SK-N-SH (cell line): ENCODE results near the gene KIAA0319L. TPM values are rescaled to one million over a fixed set of nuclear protein-coding genes. Genes with fewer than 3 reads are reported as not detected.

Experiments used
- CTCF ChIA-PET: fragments of 300-600, 350-600 bp; formaldehyde crosslinking; extraction: SDS; loops from one replicate; lab custom pipeline; 2021; lab: Yijun Ruan, JAX
- POLR2A ChIA-PET: fragments of 350-600 bp; sonication (Branson Sonifier 250); formaldehyde crosslinking; extraction: SDS; loops from one replicate; lab custom pipeline; 2020; ENCODE audit warnings: antibody characterized with exemption, inconsistent platforms; lab: Yijun Ruan, JAX
- DNase-seq: peaks from one replicate; pipeline ENCODE4 v3.0.0; 2012
- H2AFZ ChIP-seq: fragments of 200-600 bp; sonication (generic); 2 replicates; pipeline ENCODE4 v1.8.1; 2016; ENCODE audit warnings: antibody characterized with exemption, mild to moderate bottlenecking, low read depth
- H3F3A ChIP-seq: fragments of 200-600 bp; sonication (generic); replicated peaks from 2 replicates; pipeline ENCODE3; 2016; ENCODE audit warnings: antibody characterized with exemption, mild to moderate bottlenecking; ENCODE audit not compliant: insufficient read depth
- H3K27ac ChIP-seq, 2 experiments: fragments of 200-500 bp in 1 of 2; fragments of 200-600 bp in 1 of 2; sonication (Bioruptor generic) in 1 of 2; sonication (generic), shearing (Covaris generic) in 1 of 2; 2 replicates each; pipeline versions ENCODE4 v1.5.1 to v1.6.1; 2014 to 2016; ENCODE audit warnings: low read depth in 2 of 2, inconsistent platforms in 1 of 2, low read length in 1 of 2, mild to moderate bottlenecking in 1 of 2, mixed read lengths in 1 of 2
- H3K27me3 ChIP-seq: fragments of 200-600 bp; sonication (generic), shearing (Covaris generic); 2 replicates; pipeline ENCODE4 v1.6.1; 2016; ENCODE audit warnings: mixed run types; ENCODE audit not compliant: insufficient read depth
- H3K36me3 ChIP-seq, 2 experiments: fragments of 200-500 bp in 1 of 2; fragments of 200-600 bp in 1 of 2; sonication (Bioruptor generic) in 1 of 2; sonication (generic) in 1 of 2; replicated peaks in 1 of 2; 2 replicates each; pipeline versions ENCODE3 to v1.5.1; 2014 to 2016; ENCODE audit warnings: low read length in 1 of 2, mild to moderate bottlenecking in 1 of 2; ENCODE audit not compliant: insufficient read depth in 2 of 2, control insufficient read depth in 1 of 2
- H3K4me1 ChIP-seq, 2 experiments: fragments of 200-500 bp in 1 of 2; fragments of 200-600 bp in 1 of 2; sonication (Bioruptor generic) in 1 of 2; sonication (generic), shearing (Covaris generic) in 1 of 2; 2 replicates each; pipeline versions ENCODE4 v1.5.1 to v1.6.1; 2014 to 2016; ENCODE audit warnings: low read depth in 1 of 2, low read length in 1 of 2, mixed run types in 1 of 2; ENCODE audit not compliant: insufficient read depth in 2 of 2, control insufficient read depth in 1 of 2
- H3K4me2 ChIP-seq: fragments of 200-600 bp; sonication (generic), shearing (Covaris generic); 2 replicates; pipeline ENCODE4 v1.6.1; 2017; ENCODE audit warnings: mixed run types
- H3K4me3 ChIP-seq, 2 experiments: fragments of 200-500 bp in 1 of 2; fragments of 200-600 bp in 1 of 2; sonication (Bioruptor generic) in 1 of 2; sonication (generic), shearing (Covaris generic) in 1 of 2; 2 replicates each; pipeline versions ENCODE4 v1.5.1 to v1.8.1; 2014 to 2016; ENCODE audit warnings: low read depth in 2 of 2, inconsistent platforms in 1 of 2, low read length in 1 of 2, mild to moderate bottlenecking in 1 of 2, mixed read lengths in 1 of 2, moderate library complexity in 1 of 2
- H3K79me2 ChIP-seq: fragments of 200-600 bp; sonication (generic); 2 replicates; pipeline ENCODE4 v1.8.1; 2017; ENCODE audit warnings: mild to moderate bottlenecking; ENCODE audit not compliant: insufficient read depth
- H3K9ac ChIP-seq: fragments of 200-600 bp; sonication (generic); 2 replicates; pipeline ENCODE4 v1.6.1; 2017; ENCODE audit warnings: mixed run types
- H3K9me2 ChIP-seq: fragments of 200-600 bp; sonication (generic); 2 replicates; pipeline ENCODE4 v1.6.1; 2017; ENCODE audit warnings: mixed run types
- H3K9me3 ChIP-seq: fragments of 200-600 bp; sonication (generic); 2 replicates; pipeline ENCODE4 v1.6.1; 2017; ENCODE audit warnings: mixed run types, mild to moderate bottlenecking, moderate library complexity
- H4K20me1 ChIP-seq: fragments of 200-600 bp; sonication (generic); 2 replicates; pipeline ENCODE4 v1.6.1; 2017; ENCODE audit warnings: mild to moderate bottlenecking, mixed run types; ENCODE audit not compliant: insufficient read depth
- CHD2 ChIP-seq: fragments of 150-350 bp; IDR thresholded peaks from 2 replicates; pipeline ENCODE4 v1.6.1; 2018; ENCODE audit warnings: low read length; ENCODE audit not compliant: partially characterized antibody
- ELF1 ChIP-seq: IDR thresholded peaks from 2 replicates; pipeline ENCODE4 v1.4.0; 2012
- EP300 ChIP-seq, 2 experiments: IDR thresholded peaks; 2 replicates each; pipeline versions ENCODE4 v1.4.0 to v1.6.1; 2012; ENCODE audit warnings: borderline replicate concordance in 1 of 2, low read depth in 1 of 2, low read length in 1 of 2
- FOXJ3 ChIP-seq: sonication (generic); formaldehyde crosslinking; IDR thresholded peaks from 2 replicates; pipeline ENCODE4 v1.5.1; 2020; ENCODE audit warnings: mild to moderate bottlenecking, missing genetic modification reagents
- GABPA ChIP-seq: IDR thresholded peaks from 2 replicates; pipeline ENCODE4 v1.4.0; 2012; ENCODE audit warnings: low read depth, mild to moderate bottlenecking
- JUND ChIP-seq: IDR thresholded peaks from 2 replicates; pipeline ENCODE4 v1.4.0; 2012
- MEF2A ChIP-seq: IDR thresholded peaks from 2 replicates; pipeline ENCODE4 v1.4.0; 2012; ENCODE audit warnings: low read depth, borderline replicate concordance
- POLR2AphosphoS5 ChIP-seq: IDR thresholded peaks from 2 replicates; pipeline ENCODE4 v1.6.1; 2012; ENCODE audit warnings: low read depth, low read length
- RAD21 ChIP-seq: IDR thresholded peaks from 2 replicates; pipeline ENCODE4 v1.6.1; 2012; ENCODE audit warnings: mild to moderate bottlenecking, low read length
- RFX5 ChIP-seq: IDR thresholded peaks from 2 replicates; pipeline ENCODE4 v1.6.1; 2012; ENCODE audit warnings: mild to moderate bottlenecking, improper control_type of control experiment, low read length
- SMC3 ChIP-seq: IDR thresholded peaks from 2 replicates; pipeline ENCODE4 v1.6.1; 2012; ENCODE audit warnings: low read depth, low read length, improper control_type of control experiment
- TAF1 ChIP-seq: IDR thresholded peaks from 2 replicates; pipeline ENCODE4 v1.6.1; 2012; ENCODE audit warnings: low read depth, mild to moderate bottlenecking, low read length, moderate library complexity, borderline replicate concordance
- WGBS: methylation state at CpG from one replicate; pipeline ENCODE4 v1.1.6; 2017; ENCODE audit warnings: low lambda C conversion rate; 5-methylcytosine and 5-hydroxymethylcytosine counted together
- polyA plus RNA-seq, 3 experiments: library from polyadenylated mRNA; depleted of rRNA; stranded (reverse); fragments of >200 nt; gene quantifications; 2 replicates each; pipeline ENCODE4 v1.2.3, GENCODE V29; 2012
- TF ChIP-seq, protein P1 (sequence below): IDR thresholded peaks from 2 replicates; pipeline ENCODE4 v1.4.0; 2012; ENCODE audit warnings: low read depth, borderline replicate concordance
- TF ChIP-seq, protein P2 (sequence below): IDR thresholded peaks from 2 replicates; pipeline ENCODE4 v1.4.0; 2012; ENCODE audit warnings: low read depth
- TF ChIP-seq, protein P3 (sequence below): fragments of 150-350 bp; IDR thresholded peaks from 2 replicates; pipeline ENCODE4 v1.6.1; 2017; ENCODE audit warnings: antibody characterized with exemption, low read length, low read depth, borderline replicate concordance
- TF ChIP-seq, protein P4 (sequence below): fragments of 200-600 bp; sonication (generic); IDR thresholded peaks from 2 replicates; pipeline ENCODE4 v1.6.1; 2017; ENCODE audit warnings: antibody characterized with exemption, mild to moderate bottlenecking, moderate library complexity

Gene KIAA0319L
- polyA plus RNA-seq, 1 of the 3 experiments (the other 2 are of a cell fraction): 51.9 TPM

DNA sequence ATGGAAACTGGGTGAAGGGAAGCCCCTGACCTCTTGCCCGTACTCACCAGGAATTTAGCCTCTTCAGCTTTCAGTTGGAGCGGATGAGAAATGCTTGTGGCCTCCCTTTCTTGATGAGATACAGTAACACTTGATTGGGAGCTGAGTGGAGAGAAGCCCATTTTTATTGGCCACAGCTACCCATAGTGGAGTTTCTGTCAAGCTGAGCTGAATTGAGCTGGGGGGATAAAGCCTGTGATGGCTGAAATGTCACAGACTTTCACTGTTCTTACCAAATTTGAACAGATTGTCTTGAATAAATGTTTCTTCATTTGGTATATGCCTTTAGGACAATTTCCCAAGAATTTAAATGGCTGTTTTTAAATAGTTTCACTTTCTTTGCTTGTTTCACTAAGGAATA, 162.8 kb downstream of the KIAA0319L start:
- peaks cover 14% of the 10 kb centered on the region for H3F3A ChIP-seq
- H3K4me3 ChIP-seq: no peak overlapping the region
- no peak overlapping the region for H3K27ac ChIP-seq
- no peak overlapping the region for H3K9ac ChIP-seq
- CTCF ChIA-PET: no interaction called here
- no peaks in the 10 kb centered on the region for H3K79me2 ChIP-seq
- TF ChIP-seq RFX5: no peak
- TF ChIP-seq CHD2: no peak
- TF ChIP-seq, protein P1, sequence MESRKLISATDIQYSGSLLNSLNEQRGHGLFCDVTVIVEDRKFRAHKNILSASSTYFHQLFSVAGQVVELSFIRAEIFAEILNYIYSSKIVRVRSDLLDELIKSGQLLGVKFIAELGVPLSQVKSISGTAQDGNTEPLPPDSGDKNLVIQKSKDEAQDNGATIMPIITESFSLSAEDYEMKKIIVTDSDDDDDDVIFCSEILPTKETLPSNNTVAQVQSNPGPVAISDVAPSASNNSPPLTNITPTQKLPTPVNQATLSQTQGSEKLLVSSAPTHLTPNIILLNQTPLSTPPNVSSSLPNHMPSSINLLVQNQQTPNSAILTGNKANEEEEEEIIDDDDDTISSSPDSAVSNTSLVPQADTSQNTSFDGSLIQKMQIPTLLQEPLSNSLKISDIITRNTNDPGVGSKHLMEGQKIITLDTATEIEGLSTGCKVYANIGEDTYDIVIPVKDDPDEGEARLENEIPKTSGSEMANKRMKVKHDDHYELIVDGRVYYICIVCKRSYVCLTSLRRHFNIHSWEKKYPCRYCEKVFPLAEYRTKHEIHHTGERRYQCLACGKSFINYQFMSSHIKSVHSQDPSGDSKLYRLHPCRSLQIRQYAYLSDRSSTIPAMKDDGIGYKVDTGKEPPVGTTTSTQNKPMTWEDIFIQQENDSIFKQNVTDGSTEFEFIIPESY: no peak
- TF ChIP-seq MEF2A: no peak
- TF ChIP-seq JUND: no peak
- TF ChIP-seq, protein P2, sequence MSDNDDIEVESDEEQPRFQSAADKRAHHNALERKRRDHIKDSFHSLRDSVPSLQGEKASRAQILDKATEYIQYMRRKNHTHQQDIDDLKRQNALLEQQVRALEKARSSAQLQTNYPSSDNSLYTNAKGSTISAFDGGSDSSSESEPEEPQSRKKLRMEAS: no peak
- TF ChIP-seq EP300 (IDR thresholded peaks at IDR 0.05; ENCODE audit: borderline replicate concordance in 1 of 2, low read depth in 1 of 2, low read length in 1 of 2): no peak
- TF ChIP-seq POLR2AphosphoS5: no peak
- no peak for TF ChIP-seq GABPA
- TF ChIP-seq TAF1: no peak
- TF ChIP-seq, protein P3, sequence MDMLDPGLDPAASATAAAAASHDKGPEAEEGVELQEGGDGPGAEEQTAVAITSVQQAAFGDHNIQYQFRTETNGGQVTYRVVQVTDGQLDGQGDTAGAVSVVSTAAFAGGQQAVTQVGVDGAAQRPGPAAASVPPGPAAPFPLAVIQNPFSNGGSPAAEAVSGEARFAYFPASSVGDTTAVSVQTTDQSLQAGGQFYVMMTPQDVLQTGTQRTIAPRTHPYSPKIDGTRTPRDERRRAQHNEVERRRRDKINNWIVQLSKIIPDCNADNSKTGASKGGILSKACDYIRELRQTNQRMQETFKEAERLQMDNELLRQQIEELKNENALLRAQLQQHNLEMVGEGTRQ: no peak
- no peak for TF ChIP-seq RAD21
- TF ChIP-seq SMC3: no peak
- TF ChIP-seq, protein P4, sequence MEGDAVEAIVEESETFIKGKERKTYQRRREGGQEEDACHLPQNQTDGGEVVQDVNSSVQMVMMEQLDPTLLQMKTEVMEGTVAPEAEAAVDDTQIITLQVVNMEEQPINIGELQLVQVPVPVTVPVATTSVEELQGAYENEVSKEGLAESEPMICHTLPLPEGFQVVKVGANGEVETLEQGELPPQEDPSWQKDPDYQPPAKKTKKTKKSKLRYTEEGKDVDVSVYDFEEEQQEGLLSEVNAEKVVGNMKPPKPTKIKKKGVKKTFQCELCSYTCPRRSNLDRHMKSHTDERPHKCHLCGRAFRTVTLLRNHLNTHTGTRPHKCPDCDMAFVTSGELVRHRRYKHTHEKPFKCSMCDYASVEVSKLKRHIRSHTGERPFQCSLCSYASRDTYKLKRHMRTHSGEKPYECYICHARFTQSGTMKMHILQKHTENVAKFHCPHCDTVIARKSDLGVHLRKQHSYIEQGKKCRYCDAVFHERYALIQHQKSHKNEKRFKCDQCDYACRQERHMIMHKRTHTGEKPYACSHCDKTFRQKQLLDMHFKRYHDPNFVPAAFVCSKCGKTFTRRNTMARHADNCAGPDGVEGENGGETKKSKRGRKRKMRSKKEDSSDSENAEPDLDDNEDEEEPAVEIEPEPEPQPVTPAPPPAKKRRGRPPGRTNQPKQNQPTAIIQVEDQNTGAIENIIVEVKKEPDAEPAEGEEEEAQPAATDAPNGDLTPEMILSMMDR: no peak
- TF ChIP-seq ELF1: no peak
- no peak for TF ChIP-seq FOXJ3 (CRISPR knock-in tag)
- DNase-seq: no peak
- no peaks in the 10 kb centered on the region; a peak in 1 of 4 replicates for H3K4me1 ChIP-seq
- peaks cover 3% of the 10 kb centered on the region; the same call in 1 of the 2 replicates for H3K9me2 ChIP-seq
- no peaks in the 10 kb centered on the region for H4K20me1 ChIP-seq
- no peak overlapping the region for H3K4me2 ChIP-seq
- POLR2A ChIA-PET: no interaction called here
- no peaks in the 10 kb centered on the region for H3K27me3 ChIP-seq
- H3K9me3 ChIP-seq: no peaks in the 10 kb centered on the region
- H2AFZ ChIP-seq: no peak overlapping the region
- WGBS: 90% methylated on average over 2 of the region's 2 CpGs
- H3K36me3 ChIP-seq: peaks cover 91 to 92% of the 10 kb centered on the region in 2 experiments
